Duodenal mucosa (tissue), 2 donors: ENCODE measurements around the gene DDA1.

Experiments used
- H3K27ac ChIP-seq: one replicate; pipeline ENCODE4 v1.7.0; 2013; ENCODE audit warnings: low read depth, low read length
- H3K27me3 ChIP-seq, 2 donors: one replicate each; pipeline ENCODE4 v1.7.0; 2013; ENCODE audit warnings: low read length in 2 of 2, control low read depth in 1 of 2; ENCODE audit not compliant: insufficient read depth in 2 of 2, control insufficient read depth in 1 of 2
- H3K36me3 ChIP-seq, 2 donors: one replicate each; pipeline ENCODE4 v1.7.0; 2013; ENCODE audit warnings: low read length in 2 of 2, control low read depth in 1 of 2; ENCODE audit not compliant: insufficient read depth in 2 of 2, control insufficient read depth in 1 of 2
- H3K4me1 ChIP-seq, 2 donors: one replicate each; pipeline ENCODE4 v1.7.0; 2013; ENCODE audit warnings: low read length in 2 of 2, control low read depth in 1 of 2; ENCODE audit not compliant: insufficient read depth in 2 of 2, control insufficient read depth in 1 of 2
- H3K4me3 ChIP-seq, 2 donors: one replicate each; pipeline ENCODE4 v1.7.0; 2013; ENCODE audit warnings: low read length in 2 of 2, low read depth in 1 of 2
- H3K9ac ChIP-seq, 2 donors: one replicate each; pipeline ENCODE4 v1.7.0; 2013; ENCODE audit warnings: low read length in 2 of 2, low read depth in 1 of 2
- H3K9me3 ChIP-seq, 2 donors: one replicate each; pipeline ENCODE4 v1.7.0; 2013; ENCODE audit warnings: low read length in 2 of 2, control low read depth in 1 of 2; ENCODE audit not compliant: control insufficient read depth in 1 of 2

DDA1 gene

GRCh38 chr19:17335575-17335974 lies 26.2 kb downstream of the DDA1 start:
- Histone ChIP-seq H3K27ac (no peak overlapping the region), H3K9ac (no peak overlapping the region), H3K36me3 (no peaks in the 10 kb centered on the region), H3K4me1 (peaks cover 20 to 41% of the 10 kb centered on the region in 2 donors), H3K4me3 (peak overlapping the region in 1 of 2 donors; percentile 63), H3K27me3 (peaks cover 5 to 8% of the 10 kb centered on the region in 2 donors), H3K9me3 (no peaks in the 10 kb centered on the region)

- H3K27me3 ChIP-seq, result no peaks in the 10 kb centered on the region
- peak within 1 kb of the TSS; percentile 93 to 94 for H3K9ac ChIP-seq
- peaks cover 20 to 36% of the 10 kb centered on the region in 2 donors for H3K4me1 ChIP-seq
- peak within 1 kb of the TSS; percentile 93 for H3K27ac ChIP-seq
- no peaks in the 10 kb centered on the region for H3K9me3 ChIP-seq
- H3K4me3 ChIP-seq, result peak within 1 kb of the TSS; percentile 95 to 99
- peaks cover 0 to 7% of the 10 kb centered on the region in 2 donors for H3K36me3 ChIP-seq
Measured at GRCh38 chr19:17336872-17337674, 27.7 kb downstream of the DDA1 start, which contains the start of gene GTPBP3. TSS of gene GTPBP3 (plus strand) at chr19:17337553. CDS start at chr19:17337612, 59 bp downstream.

GRCh38 chr19:17337675-17338432 lies 28.5 kb downstream of the DDA1 start:
- H3K27ac ChIP-seq, result peak overlapping the region; percentile 42
- peaks cover 20 to 36% of the 10 kb centered on the region in 2 donors for H3K4me1 ChIP-seq
- H3K9ac ChIP-seq, result peak overlapping the region; percentile 93 to 94
- no peaks in the 10 kb centered on the region for H3K9me3 ChIP-seq
- H3K27me3 ChIP-seq, result no peaks in the 10 kb centered on the region
- peaks cover 0 to 7% of the 10 kb centered on the region in 2 donors for H3K36me3 ChIP-seq
- peak overlapping the region; percentile 95 to 99 for H3K4me3 ChIP-seq

- peak overlapping the region; percentile 95 to 99 for H3K4me3 ChIP-seq
Measured at GRCh38 chr19:17338433-17339078, 29.2 kb downstream of the DDA1 start.

GRCh38 chr19:17339088-17339741 lies 29.9 kb downstream of the DDA1 start:
- Histone ChIP-seq H3K9ac (no peak overlapping the region), H3K36me3 (peaks cover 0 to 7% of the 10 kb centered on the region in 2 donors), H3K4me3 (no peak overlapping the region), H3K27ac (no peak overlapping the region), H3K9me3 (no peaks in the 10 kb centered on the region), H3K27me3 (no peaks in the 10 kb centered on the region), H3K4me1 (peaks cover 16 to 30% of the 10 kb centered on the region in 2 donors)

More at GRCh38 chr19:17338433-17339078, 29.2 kb downstream of the DDA1 start:
- Histone ChIP-seq H3K4me1 (peaks cover 20 to 36% of the 10 kb centered on the region in 2 donors), H3K27me3 (no peaks in the 10 kb centered on the region), H3K9ac (peak overlapping the region in 1 of 2 donors; percentile 94), H3K36me3 (peaks cover 0 to 7% of the 10 kb centered on the region in 2 donors), H3K9me3 (no peaks in the 10 kb centered on the region), H3K27ac (no peak overlapping the region)

- peaks cover 10 to 22% of the 10 kb centered on the region in 2 donors for H3K4me1 ChIP-seq
- no peak overlapping the region for H3K27ac ChIP-seq
- no peaks in the 10 kb centered on the region for H3K9me3 ChIP-seq
- no peak overlapping the region for H3K9ac ChIP-seq
- peaks cover 0 to 7% of the 10 kb centered on the region in 2 donors for H3K36me3 ChIP-seq
- H3K27me3 ChIP-seq, result no peaks in the 10 kb centered on the region
- no peak overlapping the region for H3K4me3 ChIP-seq
Measured at GRCh38 chr19:17340302-17340870, 31.0 kb downstream of the DDA1 start.

- Histone ChIP-seq H3K9me3 (no peaks in the 10 kb centered on the region), H3K9ac (peak overlapping the region in 1 of 2 donors; percentile 12), H3K27ac (no peak overlapping the region), H3K4me1 (peaks cover 6 to 16% of the 10 kb centered on the region in 2 donors), H3K4me3 (no peak overlapping the region), H3K27me3 (no peaks in the 10 kb centered on the region), H3K36me3 (peaks cover 0 to 7% of the 10 kb centered on the region in 2 donors)
Measured at GRCh38 chr19:17340871-17341357, 31.6 kb downstream of the DDA1 start.

- H3K36me3 ChIP-seq, result peaks cover 0 to 7% of the 10 kb centered on the region in 2 donors
- H3K4me3 ChIP-seq, result no peak overlapping the region
- no peak overlapping the region for H3K9ac ChIP-seq
- H3K9me3 ChIP-seq, result no peaks in the 10 kb centered on the region
- peaks cover 6 to 16% of the 10 kb centered on the region in 2 donors for H3K4me1 ChIP-seq
- H3K27ac ChIP-seq, result no peak overlapping the region
- H3K27me3 ChIP-seq, result no peaks in the 10 kb centered on the region
Measured at GRCh38 chr19:17341386-17341785, 32.0 kb downstream of the DDA1 start.

- Histone ChIP-seq H3K27ac (no peak overlapping the region), H3K9ac (no peak overlapping the region), H3K4me3 (no peak overlapping the region), H3K36me3 (peaks cover 0 to 7% of the 10 kb centered on the region in 2 donors), H3K4me1 (peaks cover 6 to 16% of the 10 kb centered on the region in 2 donors), H3K27me3 (no peaks in the 10 kb centered on the region), H3K9me3 (no peaks in the 10 kb centered on the region)
Measured at GRCh38 chr19:17341845-17342244, 32.5 kb downstream of the DDA1 start.
